NB4 (cell line): ENCODE results near the gene GDPD3.

Experiments
- MAX ChIP-seq: IDR thresholded peaks from 2 replicates; pipeline ENCODE4 v1.6.1; 2011; ENCODE audit warnings: low read depth, low read length
- MYC ChIP-seq: IDR thresholded peaks from 2 replicates; pipeline ENCODE4 v1.6.1; 2011; ENCODE audit warnings: low read depth, low read length
- POLR2A ChIP-seq: IDR thresholded peaks from 2 replicates; pipeline ENCODE4 v1.6.1; 2011; ENCODE audit warnings: mild to moderate bottlenecking; ENCODE audit not compliant: insufficient read length; ENCODE audit errors: extremely low read depth
- TF ChIP-seq, protein P1 (sequence below): IDR thresholded peaks from one replicate; pipeline ENCODE4 v1.5.1; 2012; ENCODE audit warnings: low read depth, low read length

DNA sequence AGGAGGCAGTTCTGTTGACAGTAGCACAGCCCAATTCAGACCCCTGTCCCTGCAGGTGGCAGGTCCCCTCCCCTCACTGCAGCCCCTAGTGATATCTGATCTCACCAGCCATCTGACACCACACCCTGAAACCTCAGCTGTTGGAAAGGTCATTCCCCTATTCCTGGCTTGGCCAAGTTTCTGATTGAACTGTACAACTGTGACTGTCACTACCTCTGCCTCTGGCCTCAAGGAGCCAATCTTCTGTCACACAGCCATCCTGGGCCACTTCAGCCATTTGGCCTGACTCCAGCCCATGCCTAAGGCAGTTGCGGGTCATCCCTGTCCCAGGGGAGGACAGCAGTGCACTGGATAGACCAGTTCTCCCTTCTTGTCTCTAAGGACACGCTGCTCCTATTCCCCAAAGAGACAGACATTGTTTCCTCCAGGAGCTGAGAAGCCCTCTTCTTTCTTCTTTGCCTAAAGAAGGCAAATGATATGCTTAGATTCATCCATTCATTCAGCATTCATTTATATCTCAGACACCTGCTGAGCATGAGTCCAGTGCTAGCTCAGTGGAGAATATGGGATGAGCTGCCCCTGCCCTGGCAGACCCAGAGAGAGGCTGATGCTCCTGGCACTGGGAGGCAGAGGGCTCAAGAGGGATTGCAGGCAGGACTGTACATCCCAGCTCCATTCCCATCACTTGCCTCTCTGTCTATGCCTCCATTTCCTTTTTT, 52.3 kb downstream of the GDPD3 start:
- TF ChIP-seq, protein P1, sequence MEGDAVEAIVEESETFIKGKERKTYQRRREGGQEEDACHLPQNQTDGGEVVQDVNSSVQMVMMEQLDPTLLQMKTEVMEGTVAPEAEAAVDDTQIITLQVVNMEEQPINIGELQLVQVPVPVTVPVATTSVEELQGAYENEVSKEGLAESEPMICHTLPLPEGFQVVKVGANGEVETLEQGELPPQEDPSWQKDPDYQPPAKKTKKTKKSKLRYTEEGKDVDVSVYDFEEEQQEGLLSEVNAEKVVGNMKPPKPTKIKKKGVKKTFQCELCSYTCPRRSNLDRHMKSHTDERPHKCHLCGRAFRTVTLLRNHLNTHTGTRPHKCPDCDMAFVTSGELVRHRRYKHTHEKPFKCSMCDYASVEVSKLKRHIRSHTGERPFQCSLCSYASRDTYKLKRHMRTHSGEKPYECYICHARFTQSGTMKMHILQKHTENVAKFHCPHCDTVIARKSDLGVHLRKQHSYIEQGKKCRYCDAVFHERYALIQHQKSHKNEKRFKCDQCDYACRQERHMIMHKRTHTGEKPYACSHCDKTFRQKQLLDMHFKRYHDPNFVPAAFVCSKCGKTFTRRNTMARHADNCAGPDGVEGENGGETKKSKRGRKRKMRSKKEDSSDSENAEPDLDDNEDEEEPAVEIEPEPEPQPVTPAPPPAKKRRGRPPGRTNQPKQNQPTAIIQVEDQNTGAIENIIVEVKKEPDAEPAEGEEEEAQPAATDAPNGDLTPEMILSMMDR, result no peak
- TF ChIP-seq MAX (no peak), POLR2A (no peak), MYC (no peak)
